Fibroblast of lung (primary cell): Measurements from ENCODE around the gene ADAMTS3. TPM values are rescaled to one million over a fixed set of nuclear protein-coding genes. Genes with fewer than 3 reads are reported as not detected.

Experiments
- DNase-seq, 2 donors: peaks; one replicate each; pipeline versions ENCODE4 v3.0.0 to v3.0.0-alpha.2; 2010; ENCODE audit warnings: low read depth in 2 of 2
- H2AFZ ChIP-seq: 2 replicates; pipeline ENCODE4 v1.5.1; 2012; ENCODE audit warnings: low read length, control low read depth, inconsistent platforms
- H3K27ac ChIP-seq: 2 replicates; pipeline ENCODE4 v1.5.1; 2011; ENCODE audit warnings: low read length, control low read depth; ENCODE audit not compliant: insufficient read depth
- H3K27me3 ChIP-seq: 2 replicates; pipeline ENCODE4 v1.5.1; 2011; ENCODE audit warnings: mild to moderate bottlenecking, low read length; ENCODE audit not compliant: control insufficient read depth, insufficient read depth
- H3K36me3 ChIP-seq: 2 replicates; pipeline ENCODE4 v1.5.1; 2011; ENCODE audit warnings: low read length; ENCODE audit not compliant: control insufficient read depth, insufficient read depth
- H3K4me1 ChIP-seq: 2 replicates; pipeline ENCODE4 v1.5.1; 2011; ENCODE audit warnings: low read length; ENCODE audit not compliant: control insufficient read depth, insufficient read depth; ENCODE audit errors: extremely low read depth
- H3K4me2 ChIP-seq: 2 replicates; pipeline ENCODE4 v1.5.1; 2011; ENCODE audit warnings: low read length, control low read depth; ENCODE audit not compliant: insufficient read depth; ENCODE audit errors: extremely low read depth
- H3K4me3 ChIP-seq, 4 experiments: fragments of 200-600 bp in 1 of 4; sonication (generic) in 1 of 4; replicated peaks in 1 of 4; 2 replicates each; pipeline ENCODE4 v1.5.1; 2011 to 2016; ENCODE audit warnings: low read length in 4 of 4, low read depth in 3 of 4, mild to moderate bottlenecking in 3 of 4, control low read depth in 2 of 4, inconsistent platforms in 1 of 4, mixed read lengths in 1 of 4; ENCODE audit not compliant: insufficient read depth in 1 of 4; ENCODE audit errors: control extremely low read depth in 1 of 4
- H3K79me2 ChIP-seq: 2 replicates; pipeline ENCODE4 v1.5.1; 2012; ENCODE audit warnings: mild to moderate bottlenecking, low read length, inconsistent platforms; ENCODE audit not compliant: control insufficient read depth, insufficient read depth
- H3K9ac ChIP-seq: 2 replicates; pipeline ENCODE4 v1.5.1; 2011; ENCODE audit warnings: mild to moderate bottlenecking, low read length, control low read depth; ENCODE audit not compliant: insufficient read depth
- H3K9me3 ChIP-seq: 2 replicates; pipeline ENCODE4 v1.5.1; 2012; ENCODE audit warnings: low read depth, low read length; ENCODE audit not compliant: control insufficient read depth, insufficient read depth
- H4K20me1 ChIP-seq: 2 replicates; pipeline ENCODE4 v1.5.1; 2011; ENCODE audit warnings: low read length; ENCODE audit not compliant: control insufficient read depth, insufficient read depth; ENCODE audit errors: extremely low read depth
- CTCF ChIP-seq, 2 donors: IDR thresholded peaks in 1 of 2; conservative IDR thresholded peaks in 1 of 2; 1 replicate in 1 of 2; 2 replicates in 1 of 2; pipeline ENCODE4 v1.5.1; 2011 to 2012; ENCODE audit warnings: low read length in 2 of 2, control low read depth in 1 of 2, inconsistent platforms in 1 of 2, low read depth in 1 of 2, mild to moderate bottlenecking in 1 of 2
- EZH2 ChIP-seq: IDR thresholded peaks from 2 replicates; pipeline ENCODE4 v1.5.1; 2012; ENCODE audit warnings: low read length, control low read depth, mild to moderate bottlenecking; ENCODE audit errors: missing control alignments
- polyA plus RNA-seq, 2 donors: library from polyadenylated mRNA; depleted of rRNA in 1 of 2; stranded (reverse) in 1 of 2; unstranded in 1 of 2; fragments of >200 nt; gene quantifications; 2 replicates each; pipeline ENCODE4 v1.2.1, GENCODE V29; 2011 to 2012; ENCODE audit warnings: missing spikeins in 1 of 2
- total RNA-seq: library from RNA; depleted of rRNA; stranded (reverse); fragments of >200 nt; gene quantifications from 2 replicates; pipeline ENCODE4 v1.2.1, GENCODE V29; 2014

The ADAMTS3 gene
- total and polyA plus RNA-seq, 2 donors (not counting 1 experiment from before 2014, with no cell fraction given), result 0.86 to 2.1 TPM

- Histone ChIP-seq H2AFZ (peak overlapping the region; percentile 48), H3K4me1 (peaks cover 2% of the 10 kb centered on the region), H4K20me1 (no peaks in the 10 kb centered on the region), H3K4me3 (peak overlapping the region in 1 of 4 experiments; percentile 5), H3K9me3 (no peaks in the 10 kb centered on the region), H3K4me2 (peak overlapping the region; percentile 85), H3K79me2 (no peaks in the 10 kb centered on the region), H3K9ac (no peak overlapping the region), H3K36me3 (no peaks in the 10 kb centered on the region), H3K27me3 (no peaks in the 10 kb centered on the region), H3K27ac (peak overlapping the region; percentile 84)
- TF ChIP-seq EZH2, result no peak
- TF ChIP-seq CTCF (conservative IDR thresholded peaks at IDR 0.05 in 1 of 2, IDR thresholded peaks at IDR 0.05 in 1 of 2; ENCODE audit: low read depth in 1 of 2, low read length in 2 of 2), result no peak
- peak; percentile 90 to 92 for DNase-seq
Observed at GRCh38 chr4:72312032-72312650, 256.9 kb downstream of the ADAMTS3 start.

- no peaks in the 10 kb centered on the region for H3K27me3 ChIP-seq
- H3K4me3 ChIP-seq, result no peak overlapping the region
- no peak for TF ChIP-seq EZH2
- TF ChIP-seq CTCF (conservative IDR thresholded peaks at IDR 0.05 in 1 of 2, IDR thresholded peaks at IDR 0.05 in 1 of 2; ENCODE audit: low read depth in 1 of 2, low read length in 2 of 2), result no peak
- H3K36me3 ChIP-seq, result no peaks in the 10 kb centered on the region
- H3K9ac ChIP-seq, result no peak overlapping the region
- no peak overlapping the region for H3K4me2 ChIP-seq
- H3K4me1 ChIP-seq, result peaks cover 2% of the 10 kb centered on the region
- H3K9me3 ChIP-seq, result no peaks in the 10 kb centered on the region
- H2AFZ ChIP-seq, result no peak overlapping the region
- DNase-seq, result no peak
- H3K27ac ChIP-seq, result peak overlapping the region; percentile 84
- H4K20me1 ChIP-seq, result no peaks in the 10 kb centered on the region
- H3K79me2 ChIP-seq, result no peaks in the 10 kb centered on the region
Observed at GRCh38 chr4:72311291-72311690, 257.7 kb downstream of the ADAMTS3 start.

GRCh38 chr4:72305620-72306019 is 263.4 kb downstream of the ADAMTS3 start:
- H2AFZ ChIP-seq, result no peak overlapping the region
- DNase-seq, result no peak

More at GRCh38 chr4:72305620-72306019, 263.4 kb downstream of the ADAMTS3 start:
- Histone ChIP-seq H3K79me2 (no peaks in the 10 kb centered on the region), H3K4me1 (no peaks in the 10 kb centered on the region), H4K20me1 (no peaks in the 10 kb centered on the region), H3K27ac (no peak overlapping the region), H3K27me3 (no peaks in the 10 kb centered on the region), H3K9ac (no peak overlapping the region), H3K36me3 (no peaks in the 10 kb centered on the region), H3K9me3 (no peaks in the 10 kb centered on the region), H3K4me3 (no peak overlapping the region), H3K4me2 (no peak overlapping the region)
- no peak for TF ChIP-seq EZH2
- no peak for TF ChIP-seq CTCF (conservative IDR thresholded peaks at IDR 0.05 in 1 of 2, IDR thresholded peaks at IDR 0.05 in 1 of 2; ENCODE audit: low read depth in 1 of 2, low read length in 2 of 2)
